H1 (cell line): ENCODE measurements around the gene ITPK1. TPM values are rescaled to one million over a fixed set of nuclear protein-coding genes. Genes with fewer than 3 reads are reported as not detected.

ENCODE experiments used
- CTCF ChIA-PET: fragments of 300-600 bp; sonication (Branson Sonifier 250); formaldehyde crosslinking; loops from one replicate; lab custom pipeline; 2021; ENCODE audit not compliant: partially characterized antibody; lab: Charles Lee
- POLR2A ChIA-PET: fragments of 300-600 bp; sonication (Branson Sonifier 250); formaldehyde crosslinking; loops from one replicate; lab custom pipeline; 2021; ENCODE audit warnings: inconsistent platforms; ENCODE audit not compliant: partially characterized antibody; lab: Charles Lee
- DNase-seq, 2 experiments: peaks; one replicate each; pipeline versions ENCODE4 v3.0.0 to v3.0.0-alpha.2; 2010 to 2022; ENCODE audit warnings: low spot score in 2 of 2, low read depth in 1 of 2, mixed read lengths in 1 of 2
- FAIRE-seq: peaks from 2 replicates; lab custom pipeline; 2011; peaks lifted over from hg19 to GRCh38; lab: Jason Lieb, UNC
- H2AFZ ChIP-seq: 2 replicates; pipeline ENCODE4 v1.8.1; 2012; ENCODE audit warnings: low read length, inconsistent platforms
- H2AK5ac ChIP-seq: 2 replicates; pipeline ENCODE4 v1.6.1; 2013; ENCODE audit warnings: low read depth, low read length
- H2BK120ac ChIP-seq: replicated peaks from 2 replicates; pipeline ENCODE3; 2013; ENCODE audit warnings: low read depth, low read length, inconsistent platforms
- H2BK12ac ChIP-seq: 2 replicates; pipeline ENCODE4 v1.6.1; 2013; ENCODE audit warnings: low read depth, low read length
- H2BK15ac ChIP-seq: 2 replicates; pipeline ENCODE4 v1.6.1; 2013; ENCODE audit warnings: low read length
- H2BK20ac ChIP-seq: 2 replicates; pipeline ENCODE4 v1.6.1; 2013; ENCODE audit warnings: low read length
- H2BK5ac ChIP-seq: 2 replicates; pipeline ENCODE4 v1.6.1; 2013; ENCODE audit warnings: low read depth, low read length
- H3K14ac ChIP-seq: 2 replicates; pipeline ENCODE4 v1.6.1; 2013; ENCODE audit warnings: inconsistent platforms; ENCODE audit not compliant: insufficient read length
- H3K18ac ChIP-seq: 2 replicates; pipeline ENCODE4 v1.6.1; 2013; ENCODE audit warnings: low read length; ENCODE audit errors: extremely low read depth
- H3K23ac ChIP-seq: 2 replicates; pipeline ENCODE4 v1.6.1; 2013; ENCODE audit warnings: inconsistent platforms; ENCODE audit not compliant: insufficient read length
- H3K23me2 ChIP-seq: 2 replicates; pipeline ENCODE4 v1.6.1; 2013; ENCODE audit warnings: low read depth, low read length
- H3K27ac ChIP-seq: 2 replicates; pipeline ENCODE4 v1.6.1; 2011; ENCODE audit warnings: low read depth, low read length, inconsistent platforms
- H3K27me3 ChIP-seq, 4 experiments: replicated peaks in 1 of 4; 1 replicate in 1 of 4; 2 replicates in 3 of 4; pipeline versions ENCODE4 v1.6.1 to v1.8.1; 2011 to 2013; ENCODE audit warnings: low read length in 3 of 4, mild to moderate bottlenecking in 3 of 4, inconsistent platforms in 2 of 4, mixed read lengths in 2 of 4, moderate library complexity in 1 of 4; ENCODE audit not compliant: control insufficient read depth in 3 of 4, insufficient read depth in 3 of 4; ENCODE audit errors: extremely low read depth in 1 of 4
- H3K36me3 ChIP-seq, 4 experiments: 2 replicates each; pipeline versions ENCODE4 v1.6.1 to v1.8.1; 2011 to 2013; ENCODE audit warnings: mild to moderate bottlenecking in 4 of 4, low read length in 3 of 4, moderate library complexity in 2 of 4, control low read depth in 1 of 4, inconsistent platforms in 1 of 4; ENCODE audit not compliant: insufficient read depth in 4 of 4, control insufficient read depth in 2 of 4
- H3K4ac ChIP-seq: replicated peaks from 2 replicates; pipeline ENCODE3; 2013; ENCODE audit warnings: low read length, low read depth, mixed read lengths, inconsistent platforms; ENCODE audit not compliant: insufficient read length
- H3K4me1 ChIP-seq, 4 experiments: replicated peaks in 1 of 4; 1 replicate in 1 of 4; 2 replicates in 3 of 4; pipeline versions ENCODE4 v1.6.1 to v1.8.1; 2011 to 2013; ENCODE audit warnings: low read length in 3 of 4, inconsistent platforms in 2 of 4, mixed read lengths in 1 of 4; ENCODE audit not compliant: insufficient read depth in 4 of 4, control insufficient read depth in 3 of 4
- H3K4me2 ChIP-seq, 2 experiments: 2 replicates each; pipeline versions ENCODE4 v1.6.1 to v1.8.1; 2011 to 2013; ENCODE audit warnings: low read depth in 2 of 2, low read length in 2 of 2, control low read depth in 1 of 2, inconsistent platforms in 1 of 2, mild to moderate bottlenecking in 1 of 2; ENCODE audit not compliant: insufficient read depth in 1 of 2
- H3K4me3 ChIP-seq, 4 experiments: fragments of 200-600, 300-600 bp in 1 of 4; sonication (generic), shearing (Covaris generic), sonication (Bioruptor Twin) in 1 of 4; 2 replicates each; pipeline versions ENCODE4 v1.5.1 to v1.8.1; 2011 to 2016; ENCODE audit warnings: low read length in 4 of 4, low read depth in 3 of 4, control low read depth in 2 of 4, inconsistent platforms in 2 of 4, mild to moderate bottlenecking in 2 of 4, mixed read lengths in 1 of 4, moderate library complexity in 1 of 4; ENCODE audit not compliant: insufficient read depth in 2 of 4; ENCODE audit errors: extremely low read depth in 1 of 4
- H3K56ac ChIP-seq: replicated peaks from 2 replicates; pipeline ENCODE3; 2013; ENCODE audit warnings: low read depth, mild to moderate bottlenecking, mixed read lengths, low read length, inconsistent platforms; ENCODE audit not compliant: insufficient read length
- H3K79me1 ChIP-seq: 2 replicates; pipeline ENCODE4 v1.6.1; 2013; ENCODE audit warnings: low read depth, low read length, control low read depth
- H3K79me2 ChIP-seq, 2 experiments: 2 replicates each; pipeline versions ENCODE4 v1.6.1 to v1.8.1; 2012 to 2013; ENCODE audit warnings: low read length in 2 of 2, mild to moderate bottlenecking in 2 of 2, inconsistent platforms in 1 of 2; ENCODE audit not compliant: insufficient read depth in 2 of 2, control insufficient read depth in 1 of 2
- H3K9ac ChIP-seq, 4 experiments: replicated peaks in 1 of 4; 1 replicate in 1 of 4; 2 replicates in 3 of 4; pipeline versions ENCODE4 v1.6.1 to v1.8.1; 2011 to 2013; ENCODE audit warnings: low read depth in 3 of 4, low read length in 3 of 4, control low read depth in 2 of 4, mild to moderate bottlenecking in 2 of 4, moderate library complexity in 2 of 4, inconsistent platforms in 1 of 4; ENCODE audit errors: extremely low read depth in 1 of 4
- H3K9me3 ChIP-seq, 2 experiments: 2 replicates each; pipeline versions ENCODE4 v1.6.1 to v1.8.1; 2012 to 2013; ENCODE audit warnings: mild to moderate bottlenecking in 2 of 2, moderate library complexity in 2 of 2, control low read depth in 1 of 2, inconsistent platforms in 1 of 2, low read depth in 1 of 2, low read length in 1 of 2, mixed read lengths in 1 of 2; ENCODE audit not compliant: insufficient read depth in 2 of 2
- H4K20me1 ChIP-seq, 2 experiments: replicated peaks in 1 of 2; 2 replicates each; pipeline versions ENCODE3 to v1.8.1; 2011 to 2013; ENCODE audit warnings: inconsistent platforms in 2 of 2, low read length in 2 of 2, mild to moderate bottlenecking in 1 of 2; ENCODE audit not compliant: insufficient read depth in 2 of 2, control insufficient read depth in 1 of 2
- H4K5ac ChIP-seq: 2 replicates; pipeline ENCODE4 v1.6.1; 2013; ENCODE audit warnings: low read length, low read depth, mixed read lengths, inconsistent platforms; ENCODE audit not compliant: insufficient read length
- H4K8ac ChIP-seq: 2 replicates; pipeline ENCODE4 v1.8.0; 2013; ENCODE audit warnings: mild to moderate bottlenecking, moderate library complexity, low read length, inconsistent platforms; ENCODE audit not compliant: insufficient read depth; ENCODE audit errors: extremely low read depth
- H4K91ac ChIP-seq: replicated peaks from 2 replicates; pipeline ENCODE3; 2013; ENCODE audit warnings: low read length, mixed read lengths, inconsistent platforms; ENCODE audit not compliant: insufficient read length
- BRCA1 ChIP-seq: IDR thresholded peaks from 2 replicates; pipeline ENCODE4 v1.6.1; 2012; ENCODE audit warnings: low read depth, low read length, improper control_type of control experiment
- CBX5 ChIP-seq: fragments of 300-800, 300-1000 bp; sonication (generic); IDR thresholded peaks from 2 replicates; pipeline ENCODE4 v1.7.1; 2016; ENCODE audit warnings: antibody characterized with exemption, low read length, low read depth
- KDM4A ChIP-seq: IDR thresholded peaks from one replicate; pipeline ENCODE4 v1.7.1; 2012; ENCODE audit warnings: low read depth, mild to moderate bottlenecking, moderate library complexity, low read length, inconsistent platforms; ENCODE audit not compliant: severe bottlenecking
- MAX ChIP-seq: IDR thresholded peaks from 2 replicates; pipeline ENCODE4 v1.6.1; 2012; ENCODE audit warnings: inconsistent platforms
- PHF8 ChIP-seq: fragments of 200-600 bp; sonication (generic); conservative IDR thresholded peaks from 2 replicates; pipeline ENCODE4 v1.7.1; 2012; ENCODE audit warnings: low read depth, mild to moderate bottlenecking, inconsistent platforms, low read length, moderate library complexity
- RAD21 ChIP-seq, 2 experiments: IDR thresholded peaks in 1 of 2; conservative IDR thresholded peaks in 1 of 2; 2 replicates each; pipeline ENCODE4 v1.6.1; 2011; ENCODE audit warnings: low read depth in 2 of 2, low read length in 2 of 2, improper control_type of control experiment in 1 of 2, inconsistent platforms in 1 of 2, mild to moderate bottlenecking in 1 of 2, moderate library complexity in 1 of 2
- SP2 ChIP-seq: IDR thresholded peaks from 2 replicates; pipeline ENCODE4 v1.6.1; 2012; ENCODE audit warnings: mild to moderate bottlenecking, low read length, inconsistent platforms
- TBP ChIP-seq: IDR thresholded peaks from 2 replicates; pipeline ENCODE4 v1.6.1; 2011; ENCODE audit warnings: low read depth, low read length, improper control_type of control experiment
- TEAD4 ChIP-seq: IDR thresholded peaks from 2 replicates; pipeline ENCODE4 v1.6.1; 2012; ENCODE audit warnings: low read depth, low read length, inconsistent platforms, mixed read lengths
- USF2 ChIP-seq: IDR thresholded peaks from 2 replicates; pipeline ENCODE4 v1.6.1; 2011; ENCODE audit warnings: low read length, improper control_type of control experiment
- YY1 ChIP-seq: IDR thresholded peaks from 2 replicates; pipeline ENCODE4 v1.6.1; 2011; ENCODE audit warnings: low read depth, mild to moderate bottlenecking, low read length
- WGBS, 2 experiments: shearing (Covaris generic) in 1 of 2; methylation state at CpG; one replicate each; pipeline versions ENCODE4 v1.1.6 to v1.1.7; 2013 to 2015; ENCODE audit warnings: low lambda C conversion rate in 2 of 2, mixed read lengths in 2 of 2, inconsistent platforms in 1 of 2, low coverage in 1 of 2, missing lambda C conversion rate in 1 of 2; ENCODE audit not compliant: insufficient replicate concordance in 2 of 2, insufficient coverage in 1 of 2, insufficient read length in 1 of 2; ENCODE audit errors: extremely low coverage in 1 of 2, missing lambda C conversion rate in 1 of 2; 5-methylcytosine and 5-hydroxymethylcytosine counted together
- polyA plus RNA-seq, 7 experiments: library from polyadenylated mRNA; depleted of rRNA in 3 of 7; stranded (reverse) in 5 of 7; unstranded in 2 of 7; fragments of >200 nt in 5 of 7; fragments of 200-250 nt in 2 of 7; gene quantifications; 1 replicate in 5 of 7; 2 replicates in 1 of 7; 4 replicates in 1 of 7; pipeline versions ENCODE4 v1.2.1 to v1.2.3, GENCODE V29; 2011 to 2013; ENCODE audit warnings: missing spikeins in 2 of 7, mixed read lengths in 2 of 7
- total RNA-seq: library from RNA; stranded (reverse); fragmentation: NEBNext Ultra II Directional; extraction: Animal tissue kit (Norgen Biotek cat#: 25700); gene quantifications from 2 replicates; pipeline ENCODE4 v1.2.1, GENCODE V29; 2021

Gene ITPK1
- total and polyA plus RNA-seq, 2 of the 8 experiments (the other 6 are each of a cell fraction or from before 2014, with no cell fraction given) = 108 to 143 TPM

- FAIRE-seq = no peak
- TF ChIP-seq PHF8 (no peak), RAD21 (IDR thresholded peaks at IDR 0.05 in 1 of 2, conservative IDR thresholded peaks at IDR 0.05 in 1 of 2; ENCODE audit: low read depth in 2 of 2, low read length in 2 of 2) (peak; percentile 93), KDM4A (no peak), TEAD4 (0 out of 2 replicates have a peak, but pooled peaks have one; percentile 17), TBP (no peak), MAX (peak; percentile 95), CBX5 (no peak), USF2 (peak; percentile 52; the same call in 1 of the 2 replicates), SP2 (no peak), YY1 (peak; percentile 65; the same call in 1 of the 2 replicates), BRCA1 (no peak)
Measured at GRCh38 chr14:92951912-92952471, 163.7 kb downstream of the ITPK1 start.

More at GRCh38 chr14:92951912-92952471, 163.7 kb downstream of the ITPK1 start:
- no peak overlapping the region for H2BK15ac ChIP-seq
- H4K91ac ChIP-seq = no peak overlapping the region
- ChIA-PET CTCF (interaction anchor here (0.6 to 5.9 kb wide), 37 partner anchors 9 to 639 kb away, joined by 3 to 43 read pairs (median 4); no protein-coding TSS in a partner anchor), POLR2A (interaction anchor here (0.5 to 1.2 kb wide), 2 partner anchors 28 to 233 kb away, joined by 3 read pairs; partner anchors contain the start of genes LYSET and MOAP1)
- no peak overlapping the region for H2AFZ ChIP-seq
- peaks cover 2 to 16% (median 10%) of the 10 kb centered on the region in 4 experiments; a peak in 6 of 8 replicates for H3K36me3 ChIP-seq
- peak; percentile 47 to 96 for DNase-seq
- H4K20me1 ChIP-seq = peaks cover 0 to 5% of the 10 kb centered on the region in 2 experiments
- no peaks in the 10 kb centered on the region for H3K9me3 ChIP-seq
- no peak overlapping the region for H4K8ac ChIP-seq
- no peak overlapping the region for H3K56ac ChIP-seq
- no peak overlapping the region for H2BK12ac ChIP-seq
- H3K4me2 ChIP-seq = no peak overlapping the region
- H3K4ac ChIP-seq = no peak overlapping the region
- H2AK5ac ChIP-seq = no peak overlapping the region
- H3K23me2 ChIP-seq = no peaks in the 10 kb centered on the region
- H3K79me1 ChIP-seq = no peaks in the 10 kb centered on the region
- H3K4me1 ChIP-seq = peaks cover 0 to 3% (median 0%) of the 10 kb centered on the region in 4 experiments; a peak in 1 of 7 replicates
- no peak overlapping the region for H2BK5ac ChIP-seq
- H2BK120ac ChIP-seq = no peak overlapping the region
- no peaks in the 10 kb centered on the region for H3K79me2 ChIP-seq
- no peak overlapping the region for H3K23ac ChIP-seq
- no peaks in the 10 kb centered on the region for H3K27me3 ChIP-seq
- 70% methylated on average over 18 of the region's 18 CpGs; no CpG with 5 or more reads in 1 of the 2 experiments for WGBS, 2 experiments
- H4K5ac ChIP-seq = no peak overlapping the region
- no peak overlapping the region for H3K4me3 ChIP-seq
- H3K14ac ChIP-seq = no peak overlapping the region
- no peak overlapping the region for H3K18ac ChIP-seq
- H3K27ac ChIP-seq = no peak overlapping the region
- no peak overlapping the region for H2BK20ac ChIP-seq
- H3K9ac ChIP-seq = no peak overlapping the region
